A673 (cell line): ENCODE measurements around the gene FNBP1.

Source experiments
- CTCF ChIP-seq: fragments of 300-800, 200-600 bp; sonication (generic); conservative IDR thresholded peaks from 2 replicates; pipeline ENCODE4 v1.5.1; 2017; ENCODE audit warnings: low read depth, mild to moderate bottlenecking, antibody characterized with exemption, low read length, moderate library complexity, mixed read lengths
- EZH2 ChIP-seq: fragments of 200-600 bp; sonication (generic); IDR thresholded peaks from 2 replicates; pipeline ENCODE4 v1.6.1; 2017; ENCODE audit warnings: borderline replicate concordance, low read depth, mild to moderate bottlenecking, mixed read lengths, antibody characterized with exemption, low read length; ENCODE audit not compliant: poor library complexity, severe bottlenecking

GRCh38 chr9:129879991-129880653, 162.9 kb downstream of the FNBP1 start:
- TF ChIP-seq CTCF, result no peak
- TF ChIP-seq EZH2, result no peak
